ENCODE data around the gene THADA.

Gene THADA

DNA sequence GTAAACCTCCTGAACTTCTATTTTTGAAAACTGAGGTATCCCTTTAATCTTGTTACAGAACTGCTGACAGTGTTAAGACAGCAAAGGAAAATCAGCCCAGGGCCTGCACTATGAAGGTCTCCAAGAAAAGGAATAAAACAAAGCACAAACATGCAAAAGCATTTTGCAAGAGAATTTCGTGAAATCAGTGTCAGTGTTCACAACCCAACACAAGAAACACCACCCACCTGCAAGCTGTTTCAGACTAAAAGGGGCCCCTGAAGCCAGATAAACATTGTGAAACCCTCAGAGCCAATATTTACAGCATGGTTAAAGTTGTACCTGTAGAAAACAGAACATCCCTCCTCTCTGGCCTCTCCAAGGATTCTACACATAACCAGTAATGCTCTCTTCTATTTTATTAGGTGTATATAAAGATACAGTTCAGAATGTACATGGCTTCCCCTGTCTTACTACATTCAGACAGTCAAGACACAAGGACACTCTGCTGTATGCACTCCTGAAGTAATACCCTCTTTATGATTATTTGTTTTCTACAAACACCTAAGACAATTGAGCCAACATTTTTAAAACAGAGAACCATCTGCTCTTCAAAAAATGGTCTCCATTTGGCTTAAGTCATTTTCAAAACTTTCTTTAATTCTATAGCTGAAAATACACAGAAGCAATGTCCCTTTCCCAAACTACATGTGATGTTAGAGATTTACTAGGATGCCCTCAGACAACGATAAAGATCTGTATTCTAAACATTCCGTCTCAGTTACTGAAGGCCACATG is 219.9 kb downstream of the THADA start:
- no peaks in the 10 kb centered on the region for H3K27me3 ChIP-seq (ENCODE audit: insufficient read depth, low read length, poor library complexity)
- no peak overlapping the region for H3K9ac ChIP-seq (ENCODE audit: low read depth, low read length)
- H3K9me3 ChIP-seq (ENCODE audit: insufficient read depth, low read length, severe bottlenecking): no peaks in the 10 kb centered on the region
- no peak overlapping the region for H3K4me3 ChIP-seq (ENCODE audit: low read depth in 1 of 2, low read length in 2 of 2)
- no peak for DNase-seq
- H2AFZ ChIP-seq (ENCODE audit: low read depth, low read length): no peak overlapping the region
- H4K20me1 ChIP-seq (ENCODE audit: insufficient read depth, low read length): 0 out of 2 replicates have a peak, but pooled peaks cover 4% of the 10 kb centered on the region
- no peak overlapping the region for H3K4me2 ChIP-seq (ENCODE audit: insufficient read depth, low read length)
- no peaks in the 10 kb centered on the region; the same call in 1 of the 2 replicates for H3K36me3 ChIP-seq (ENCODE audit: insufficient read depth, low read length)
- TF ChIP-seq, protein P1, sequence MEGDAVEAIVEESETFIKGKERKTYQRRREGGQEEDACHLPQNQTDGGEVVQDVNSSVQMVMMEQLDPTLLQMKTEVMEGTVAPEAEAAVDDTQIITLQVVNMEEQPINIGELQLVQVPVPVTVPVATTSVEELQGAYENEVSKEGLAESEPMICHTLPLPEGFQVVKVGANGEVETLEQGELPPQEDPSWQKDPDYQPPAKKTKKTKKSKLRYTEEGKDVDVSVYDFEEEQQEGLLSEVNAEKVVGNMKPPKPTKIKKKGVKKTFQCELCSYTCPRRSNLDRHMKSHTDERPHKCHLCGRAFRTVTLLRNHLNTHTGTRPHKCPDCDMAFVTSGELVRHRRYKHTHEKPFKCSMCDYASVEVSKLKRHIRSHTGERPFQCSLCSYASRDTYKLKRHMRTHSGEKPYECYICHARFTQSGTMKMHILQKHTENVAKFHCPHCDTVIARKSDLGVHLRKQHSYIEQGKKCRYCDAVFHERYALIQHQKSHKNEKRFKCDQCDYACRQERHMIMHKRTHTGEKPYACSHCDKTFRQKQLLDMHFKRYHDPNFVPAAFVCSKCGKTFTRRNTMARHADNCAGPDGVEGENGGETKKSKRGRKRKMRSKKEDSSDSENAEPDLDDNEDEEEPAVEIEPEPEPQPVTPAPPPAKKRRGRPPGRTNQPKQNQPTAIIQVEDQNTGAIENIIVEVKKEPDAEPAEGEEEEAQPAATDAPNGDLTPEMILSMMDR (IDR thresholded peaks at IDR 0.05; ENCODE audit: borderline replicate concordance, extremely low read depth, low read length, poor library complexity, severe bottlenecking): no peak
- no peak for TF ChIP-seq EZH2 (IDR thresholded peaks at IDR 0.05; ENCODE audit: borderline replicate concordance, low read depth, low read length, severe bottlenecking)
- ATAC-seq (ENCODE audit: insufficient read depth, low read depth): no peak
- no peaks in the 10 kb centered on the region for H3K79me2 ChIP-seq (ENCODE audit: insufficient read depth, low read length)
- H3K4me1 ChIP-seq (ENCODE audit: insufficient read depth, low read length): no peaks in the 10 kb centered on the region
- no peak overlapping the region for H3K27ac ChIP-seq (ENCODE audit: low read length)

GRCh38 chr2:43372416-43373081 is 223.3 kb downstream of the THADA start:
- DNase-seq (no peak), ATAC-seq (ENCODE audit: insufficient read depth, low read depth) (no peak)
- 0 out of 2 replicates have a peak, but pooled peaks cover 4% of the 10 kb centered on the region for H4K20me1 ChIP-seq (ENCODE audit: insufficient read depth, low read length)
- no peaks in the 10 kb centered on the region for H3K27me3 ChIP-seq (ENCODE audit: insufficient read depth, low read length, poor library complexity)
- H3K27ac ChIP-seq (ENCODE audit: low read length): no peak overlapping the region
- H3K9me3 ChIP-seq (ENCODE audit: insufficient read depth, low read length, severe bottlenecking): no peaks in the 10 kb centered on the region
- no peaks in the 10 kb centered on the region for H3K4me1 ChIP-seq (ENCODE audit: insufficient read depth, low read length)
- no peak overlapping the region for H3K4me3 ChIP-seq (ENCODE audit: low read depth in 1 of 2, low read length in 2 of 2)
- no peak overlapping the region for H3K4me2 ChIP-seq (ENCODE audit: insufficient read depth, low read length)
- H3K79me2 ChIP-seq (ENCODE audit: insufficient read depth, low read length): no peaks in the 10 kb centered on the region
- no peaks in the 10 kb centered on the region; the same call in 1 of the 2 replicates for H3K36me3 ChIP-seq (ENCODE audit: insufficient read depth, low read length)
- no peak overlapping the region for H2AFZ ChIP-seq (ENCODE audit: low read depth, low read length)
- no peak overlapping the region for H3K9ac ChIP-seq (ENCODE audit: low read depth, low read length)
- TF ChIP-seq EZH2 (IDR thresholded peaks at IDR 0.05; ENCODE audit: borderline replicate concordance, low read depth, low read length, severe bottlenecking): no peak
- TF ChIP-seq, protein P1 (IDR thresholded peaks at IDR 0.05; ENCODE audit: borderline replicate concordance, extremely low read depth, low read length, poor library complexity, severe bottlenecking): no peak

- DNase-seq: no peak
- ATAC-seq (ENCODE audit: insufficient read depth, low read depth): no peak
- H3K4me1 ChIP-seq (ENCODE audit: insufficient read depth, low read length): no peaks in the 10 kb centered on the region
Observed at GRCh38 chr2:43370705-43371104, 225.1 kb downstream of the THADA start.

More at GRCh38 chr2:43370705-43371104, 225.1 kb downstream of the THADA start:
- no peaks in the 10 kb centered on the region for H4K20me1 ChIP-seq (ENCODE audit: insufficient read depth, low read length)
- H3K27me3 ChIP-seq (ENCODE audit: insufficient read depth, low read length, poor library complexity): no peaks in the 10 kb centered on the region
- no peak overlapping the region for H3K27ac ChIP-seq (ENCODE audit: low read length)
- no peaks in the 10 kb centered on the region for H3K79me2 ChIP-seq (ENCODE audit: insufficient read depth, low read length)
- TF ChIP-seq, protein P1 (IDR thresholded peaks at IDR 0.05; ENCODE audit: borderline replicate concordance, extremely low read depth, low read length, poor library complexity, severe bottlenecking): no peak
- TF ChIP-seq EZH2 (IDR thresholded peaks at IDR 0.05; ENCODE audit: borderline replicate concordance, low read depth, low read length, severe bottlenecking): no peak
- no peak overlapping the region for H3K4me2 ChIP-seq (ENCODE audit: insufficient read depth, low read length)
- H3K9ac ChIP-seq (ENCODE audit: low read depth, low read length): no peak overlapping the region
- no peak overlapping the region for H3K4me3 ChIP-seq (ENCODE audit: low read depth in 1 of 2, low read length in 2 of 2)
- H3K9me3 ChIP-seq (ENCODE audit: insufficient read depth, low read length, severe bottlenecking): no peaks in the 10 kb centered on the region
- no peaks in the 10 kb centered on the region; the same call in 1 of the 2 replicates for H3K36me3 ChIP-seq (ENCODE audit: insufficient read depth, low read length)
- H2AFZ ChIP-seq (ENCODE audit: low read depth, low read length): no peak overlapping the region
